ENCODE measurements around the gene AFF2.

AFF2 gene

GRCh38 chrX:148540114-148540513, 39.7 kb downstream of the AFF2 start:
- DNase-seq (ENCODE audit: extremely low spot score) = no peak
- TF ChIP-seq CTCF (IDR thresholded peaks at IDR 0.05; ENCODE audit: control extremely low read depth, extremely low read depth, low read depth, missing control alignments) = no peak
- CTCF ChIA-PET = no interaction called here
- POLR2A ChIA-PET = no interaction called here

GRCh38 chrX:148540671-148541583, 40.5 kb downstream of the AFF2 start:
- DNase-seq (ENCODE audit: extremely low spot score) = no peak
- no peak for TF ChIP-seq CTCF (IDR thresholded peaks at IDR 0.05; ENCODE audit: control extremely low read depth, extremely low read depth, low read depth, missing control alignments)
- POLR2A ChIA-PET = no interaction called here
- CTCF ChIA-PET = interaction anchor here (0.7 kb wide), 1 partner anchor 11 kb away, joined by 3 read pairs; no protein-coding TSS in a partner anchor

GRCh38 chrX:148541584-148541940, 41.1 kb downstream of the AFF2 start:
- TF ChIP-seq CTCF (IDR thresholded peaks at IDR 0.05; ENCODE audit: control extremely low read depth, extremely low read depth, low read depth, missing control alignments) = no peak
- no peak for DNase-seq (ENCODE audit: extremely low spot score)
- ChIA-PET CTCF (interaction anchor here (0.7 to 1.3 kb wide), 2 partner anchors 11 to 12 kb away, joined by 3 read pairs; no protein-coding TSS in a partner anchor), POLR2A (no interaction called here)

- no peak for DNase-seq (ENCODE audit: extremely low spot score)
- no peak for TF ChIP-seq CTCF (IDR thresholded peaks at IDR 0.05; ENCODE audit: control extremely low read depth, extremely low read depth, low read depth, missing control alignments)
- POLR2A ChIA-PET = no interaction called here
- CTCF ChIA-PET = interaction anchor here (1.3 kb wide), 1 partner anchor 13 kb away, joined by 3 read pairs; no protein-coding TSS in a partner anchor
Measured at GRCh38 chrX:148542481-148543255, 42.3 kb downstream of the AFF2 start.

GRCh38 chrX:148552775-148553174, 52.4 kb downstream of the AFF2 start:
- CTCF ChIA-PET = interaction anchor here (1.1 kb wide), 1 partner anchor 48 kb away, joined by 3 read pairs; no protein-coding TSS in a partner anchor

More at GRCh38 chrX:148552775-148553174, 52.4 kb downstream of the AFF2 start:
- no peak for TF ChIP-seq CTCF (IDR thresholded peaks at IDR 0.05; ENCODE audit: control extremely low read depth, extremely low read depth, low read depth, missing control alignments)
- POLR2A ChIA-PET = no interaction called here
- DNase-seq (ENCODE audit: extremely low spot score) = no peak

Measured in GM10248 (cell line).